NCI-H82 treated with DMSO at 0.1 percent for 48 hours (cell line): ENCODE measurements around the gene HAPLN1.

ENCODE experiments used
- DNase-seq: peaks from one replicate; lab custom pipeline; 2025; ENCODE audit not compliant: unreplicated experiment; lab: John Stamatoyannopoulos, UW

The HAPLN1 gene

GRCh38 chr5:83644301-83644700 lies 76.4 kb downstream of the HAPLN1 start:
- no peak for DNase-seq

DNA sequence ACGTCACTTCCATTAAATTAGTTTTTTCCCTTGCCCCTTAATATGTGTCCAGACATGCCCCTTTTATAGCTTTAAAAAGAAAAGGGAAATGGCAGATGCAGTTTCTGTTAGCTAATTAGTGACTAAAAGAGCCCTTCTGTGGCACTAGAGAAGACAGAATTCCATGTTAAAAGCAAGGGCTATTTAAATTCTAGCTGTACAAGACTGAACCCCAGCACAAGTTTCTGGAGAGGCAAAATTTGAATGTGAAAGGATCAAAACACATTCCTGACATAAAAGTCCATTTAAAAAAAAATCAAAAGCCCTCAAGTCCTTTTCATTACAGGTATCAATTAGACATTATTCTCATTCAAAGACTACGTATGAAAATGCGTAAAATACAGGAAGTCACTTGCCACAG lies 78.7 kb downstream of the HAPLN1 start:
- no peak for DNase-seq

GRCh38 chr5:83639911-83640310 lies 80.7 kb downstream of the HAPLN1 start:
- no peak for DNase-seq

GRCh38 chr5:83636156-83636555 lies 84.5 kb downstream of the HAPLN1 start:
- DNase-seq = no peak

- no peak for DNase-seq
These were observed 87.4 kb downstream of the HAPLN1 start for GRCh38 chr5:83633285-83633684.

DNA sequence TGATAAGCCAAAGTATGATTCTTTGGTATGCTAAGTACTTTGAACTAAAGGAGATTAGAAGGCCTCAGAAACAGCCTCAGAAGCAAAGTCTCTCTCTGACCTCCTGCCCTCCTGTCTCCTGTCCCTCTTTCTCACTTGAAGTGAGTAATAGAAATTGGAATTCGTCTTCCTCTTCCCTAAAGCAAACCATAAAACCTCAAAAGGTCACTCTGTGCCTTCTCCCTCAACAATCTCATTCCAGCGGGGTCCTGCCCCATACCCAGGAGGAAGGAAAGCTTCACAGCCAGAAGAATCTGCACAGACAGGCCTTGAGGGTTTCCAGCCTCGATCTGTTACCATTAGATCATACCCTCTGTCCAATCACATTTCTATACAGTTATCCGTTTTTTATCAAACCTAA lies 87.8 kb downstream of the HAPLN1 start:
- no peak for DNase-seq

GRCh38 chr5:83628360-83628759 lies 92.3 kb downstream of the HAPLN1 start:
- no peak for DNase-seq

DNA sequence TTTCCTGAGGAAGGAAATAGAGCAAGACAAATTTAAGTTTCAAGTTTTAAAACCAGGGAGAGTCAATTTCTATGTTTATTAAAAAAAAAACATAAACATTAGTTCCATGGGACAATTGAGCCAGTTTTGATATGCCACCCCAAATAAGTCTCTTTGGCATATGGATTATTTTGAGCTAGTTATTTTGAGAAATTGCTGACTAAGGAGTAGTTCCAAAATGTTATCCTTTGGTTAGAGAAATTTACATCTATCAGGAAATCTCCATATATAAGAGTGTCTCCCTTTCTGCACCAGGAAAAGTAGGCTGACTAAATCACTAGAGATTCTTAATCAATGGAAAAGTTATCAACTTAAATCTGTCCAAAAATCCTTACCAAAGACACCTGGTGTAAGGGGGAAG lies 105.8 kb downstream of the HAPLN1 start:
- no peak for DNase-seq

GRCh38 chr5:83608122-83608521 lies 112.5 kb downstream of the HAPLN1 start:
- DNase-seq = no peak

- DNase-seq = no peak
These were observed 125.4 kb downstream of the HAPLN1 start for GRCh38 chr5:83595217-83595616.

DNA sequence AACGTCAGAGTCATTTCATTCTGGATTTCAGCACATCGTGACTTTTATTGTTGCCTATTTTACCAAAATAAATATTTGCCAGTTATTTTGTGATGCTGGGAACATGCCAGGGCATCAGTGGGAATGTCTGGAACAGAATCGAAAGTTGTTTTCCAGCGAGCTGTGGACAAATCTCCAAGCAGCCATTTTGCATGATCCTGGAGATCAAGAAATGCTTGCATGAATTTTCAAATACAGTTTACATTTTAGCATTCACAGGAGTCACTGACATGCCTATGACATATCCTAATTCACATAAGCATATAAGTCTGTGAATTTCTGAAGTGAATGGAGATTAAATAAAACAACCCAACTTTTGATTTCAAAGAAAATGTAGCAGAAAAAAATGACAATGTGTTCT lies 129.7 kb downstream of the HAPLN1 start:
- no peak for DNase-seq

GRCh38 chr5:83589786-83590185 lies 130.9 kb downstream of the HAPLN1 start:
- no peak for DNase-seq
